ENCODE measurements around the gene RIPK3.

The RIPK3 gene

GRCh38 chr14:24315807-24316596 lies 23.8 kb downstream of the RIPK3 start:
- Histone ChIP-seq H3K9ac (ENCODE audit: low read depth, low read length) (no peak overlapping the region), H3K4me3 (ENCODE audit: low read length) (no peak overlapping the region), H3K27me3 (ENCODE audit: control insufficient read depth, insufficient read depth, low read length) (peaks cover 31% of the 10 kb centered on the region), H3K4me2 (ENCODE audit: low read length) (no peak overlapping the region), H3K36me3 (ENCODE audit: insufficient read depth, low read length) (no peaks in the 10 kb centered on the region), H3K4me1 (ENCODE audit: control insufficient read depth, insufficient read depth, low read length) (peaks cover 23% of the 10 kb centered on the region), H3K9me3 (replicated peaks; ENCODE audit: low read length) (no peaks in the 10 kb centered on the region)

DNA sequence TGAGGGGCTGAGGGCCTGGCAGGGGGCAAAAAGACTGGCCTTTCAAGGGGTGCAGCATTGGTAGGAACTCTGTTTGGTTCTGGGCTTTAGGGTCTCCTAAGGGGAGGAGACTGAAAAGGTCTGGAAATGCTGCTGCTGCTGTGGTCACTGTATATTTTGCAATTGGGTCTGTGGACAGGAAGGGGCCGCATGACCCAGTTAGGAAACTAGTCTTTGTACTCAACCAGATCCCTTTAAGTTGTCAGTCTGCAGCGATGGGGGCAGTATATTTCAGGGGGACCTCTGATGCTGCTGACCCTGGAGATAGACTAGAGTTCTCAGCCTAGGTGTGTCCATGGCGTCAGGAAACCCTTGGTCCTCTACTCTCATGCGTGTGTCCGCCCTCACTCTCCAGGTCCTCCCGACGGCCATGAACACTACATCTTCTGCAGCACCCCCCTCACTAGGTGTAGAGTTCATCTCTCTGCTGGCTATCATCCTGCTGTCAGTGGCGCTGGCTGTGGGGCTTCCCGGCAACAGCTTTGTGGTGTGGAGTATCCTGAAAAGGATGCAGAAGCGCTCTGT lies 24.5 kb downstream of the RIPK3 start:
- H3K4me1 ChIP-seq (ENCODE audit: control insufficient read depth, insufficient read depth, low read length), result peaks cover 29% of the 10 kb centered on the region

GRCh38 chr14:24314377-24315193 lies 25.2 kb downstream of the RIPK3 start:
- no peaks in the 10 kb centered on the region for H3K9me3 ChIP-seq (replicated peaks; ENCODE audit: low read length)
- peaks cover 17% of the 10 kb centered on the region for H3K27me3 ChIP-seq (ENCODE audit: control insufficient read depth, insufficient read depth, low read length)
- H3K4me3 ChIP-seq (ENCODE audit: low read length), result no peak overlapping the region
- no peak overlapping the region for H3K9ac ChIP-seq (ENCODE audit: low read depth, low read length)
- H3K4me2 ChIP-seq (ENCODE audit: low read length), result no peak overlapping the region
- H3K4me1 ChIP-seq (ENCODE audit: control insufficient read depth, insufficient read depth, low read length), result peaks cover 32% of the 10 kb centered on the region
- H3K36me3 ChIP-seq (ENCODE audit: insufficient read depth, low read length), result no peaks in the 10 kb centered on the region

More for the DNA sequence above, 24.5 kb downstream of the RIPK3 start:
- Histone ChIP-seq H3K27me3 (ENCODE audit: control insufficient read depth, insufficient read depth, low read length) (peaks cover 24% of the 10 kb centered on the region), H3K4me2 (ENCODE audit: low read length) (no peak overlapping the region), H3K4me3 (ENCODE audit: low read length) (no peak overlapping the region), H3K36me3 (ENCODE audit: insufficient read depth, low read length) (no peaks in the 10 kb centered on the region), H3K9ac (ENCODE audit: low read depth, low read length) (no peak overlapping the region), H3K9me3 (replicated peaks; ENCODE audit: low read length) (no peaks in the 10 kb centered on the region)

- no peak overlapping the region for H3K9ac ChIP-seq (ENCODE audit: low read depth, low read length)
- H3K4me1 ChIP-seq (ENCODE audit: control insufficient read depth, insufficient read depth, low read length), result peaks cover 32% of the 10 kb centered on the region
- no peaks in the 10 kb centered on the region for H3K36me3 ChIP-seq (ENCODE audit: insufficient read depth, low read length)
- no peak overlapping the region for H3K4me3 ChIP-seq (ENCODE audit: low read length)
- no peak overlapping the region for H3K4me2 ChIP-seq (ENCODE audit: low read length)
- peaks cover 10% of the 10 kb centered on the region for H3K27me3 ChIP-seq (ENCODE audit: control insufficient read depth, insufficient read depth, low read length)
- H3K9me3 ChIP-seq (replicated peaks; ENCODE audit: low read length), result no peaks in the 10 kb centered on the region
Measured at GRCh38 chr14:24313913-24314312, 25.9 kb downstream of the RIPK3 start.

DNA sequence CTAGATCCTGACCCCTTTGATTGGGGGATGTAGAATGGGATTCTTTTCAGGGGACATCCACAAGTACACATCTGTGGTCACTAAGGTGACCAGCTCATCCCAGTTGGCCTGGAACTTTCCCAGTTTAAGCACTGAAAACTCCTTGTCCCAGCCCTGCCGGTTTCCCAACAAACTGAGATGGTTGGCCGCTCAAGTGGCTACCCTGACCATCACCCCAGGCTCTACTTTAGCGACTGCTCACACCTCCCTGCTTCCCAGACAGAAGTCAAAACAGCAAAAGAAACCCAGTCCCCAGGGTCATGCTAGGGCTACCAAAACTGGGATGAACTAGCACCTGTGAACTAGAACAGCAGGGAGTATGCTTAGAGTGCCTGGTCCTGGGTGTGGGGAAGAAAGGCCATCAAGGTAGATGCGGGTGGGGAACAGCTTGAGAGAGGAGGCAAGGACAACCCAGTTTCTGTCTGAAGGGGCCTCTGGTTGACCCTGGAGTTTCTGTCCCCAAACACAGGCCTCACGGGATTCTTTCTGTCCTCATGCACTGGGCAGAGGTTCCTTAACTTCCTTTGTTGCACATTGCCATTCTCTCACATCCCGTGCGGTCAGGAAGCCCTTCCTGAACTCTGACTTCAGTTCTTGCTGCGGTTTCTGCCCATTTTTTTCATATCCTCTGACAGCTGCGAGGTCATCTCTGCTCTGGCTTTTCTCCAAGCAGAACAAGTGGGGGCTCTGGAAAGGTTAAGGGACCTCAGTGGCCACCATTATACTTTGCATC lies 26.9 kb downstream of the RIPK3 start:
- Histone ChIP-seq H3K4me2 (ENCODE audit: low read length) (no peak overlapping the region), H3K9me3 (replicated peaks; ENCODE audit: low read length) (no peaks in the 10 kb centered on the region), H3K4me3 (ENCODE audit: low read length) (no peak overlapping the region), H3K9ac (ENCODE audit: low read depth, low read length) (no peak overlapping the region), H3K36me3 (ENCODE audit: insufficient read depth, low read length) (no peaks in the 10 kb centered on the region), H3K4me1 (ENCODE audit: control insufficient read depth, insufficient read depth, low read length) (peaks cover 32% of the 10 kb centered on the region), H3K27me3 (ENCODE audit: control insufficient read depth, insufficient read depth, low read length) (peaks cover under 1% of the 10 kb centered on the region)

DNA sequence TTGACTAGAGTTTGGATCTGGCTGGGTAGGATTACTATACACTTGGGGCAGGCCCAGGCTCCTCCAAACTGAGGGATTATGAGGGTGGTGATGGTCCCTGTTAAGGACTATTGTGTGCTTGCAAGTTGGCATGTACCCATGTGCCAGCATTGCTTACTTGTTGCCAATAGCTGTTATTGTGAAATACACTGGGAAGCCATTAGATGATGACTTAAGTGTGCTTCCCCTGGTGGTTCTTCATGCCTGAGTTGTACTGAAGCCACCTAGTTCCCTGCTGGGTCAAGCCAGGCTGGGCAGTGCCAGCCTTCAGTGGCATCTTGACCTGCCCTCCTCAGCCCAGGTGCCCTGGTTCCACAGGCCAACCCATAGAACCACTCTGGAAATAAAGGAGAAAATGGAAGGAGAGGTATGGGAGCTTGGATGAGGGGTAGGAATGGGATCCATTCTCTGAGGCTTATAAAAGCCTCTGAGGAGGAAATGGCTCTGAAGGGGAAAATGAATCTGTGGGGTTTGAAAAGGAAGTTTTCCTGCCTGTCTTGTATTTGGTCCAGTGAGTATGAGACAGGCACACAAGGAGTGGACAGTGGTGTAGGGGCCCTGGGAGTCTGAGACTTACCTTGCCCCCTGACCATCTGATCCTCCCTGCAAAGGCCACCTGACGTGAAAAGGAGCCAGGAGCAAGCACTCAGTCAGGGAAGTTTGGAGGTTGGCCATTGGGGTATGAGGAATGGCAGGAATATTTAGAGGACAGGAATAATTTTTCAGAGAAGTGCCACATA lies 27.8 kb downstream of the RIPK3 start:
- Histone ChIP-seq H3K36me3 (ENCODE audit: insufficient read depth, low read length) (peaks cover under 1% of the 10 kb centered on the region), H3K27me3 (ENCODE audit: control insufficient read depth, insufficient read depth, low read length) (no peaks in the 10 kb centered on the region), H3K4me2 (ENCODE audit: low read length) (no peak overlapping the region), H3K4me3 (ENCODE audit: low read length) (no peak overlapping the region), H3K9ac (ENCODE audit: low read depth, low read length) (no peak overlapping the region), H3K4me1 (ENCODE audit: control insufficient read depth, insufficient read depth, low read length) (peaks cover 24% of the 10 kb centered on the region), H3K9me3 (replicated peaks; ENCODE audit: low read length) (no peaks in the 10 kb centered on the region)

- Histone ChIP-seq H3K4me2 (ENCODE audit: low read length) (peak within 1 kb of the TSS; percentile 75), H3K9ac (ENCODE audit: low read depth, low read length) (no peak within 1 kb of the TSS), H3K4me3 (ENCODE audit: low read length) (no peak within 1 kb of the TSS), H3K4me1 (ENCODE audit: control insufficient read depth, insufficient read depth, low read length) (peaks cover 16% of the 10 kb centered on the region), H3K27me3 (ENCODE audit: control insufficient read depth, insufficient read depth, low read length) (no peaks in the 10 kb centered on the region), H3K9me3 (replicated peaks; ENCODE audit: low read length) (no peaks in the 10 kb centered on the region), H3K36me3 (ENCODE audit: insufficient read depth, low read length) (peaks cover 9% of the 10 kb centered on the region)
Measured at GRCh38 chr14:24310646-24311604, 28.9 kb downstream of the RIPK3 start, which contains the start of gene LTB4R. Gene LTB4R (plus strand): TSS chr14:24311502. CDS start chr14:24315652, 4,150 bp downstream.

DNA sequence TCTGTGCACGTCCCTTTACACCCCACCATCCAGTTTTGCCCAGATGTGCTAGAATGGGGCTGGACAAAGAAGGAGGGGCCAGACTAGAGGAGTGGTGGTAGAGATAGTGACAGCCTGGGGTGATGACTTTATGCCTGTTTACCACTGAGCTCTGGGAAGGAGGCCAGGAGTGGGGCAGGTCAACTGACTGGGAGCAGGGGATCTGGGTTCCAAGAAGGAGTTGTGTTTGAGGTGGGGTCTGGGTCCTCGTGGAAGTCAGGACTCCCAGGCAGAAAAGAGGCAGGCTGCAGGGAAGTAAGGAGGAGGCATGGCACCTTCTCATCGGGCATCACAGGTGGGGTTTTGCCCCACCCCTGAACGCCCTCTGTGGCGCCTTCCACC lies 29.5 kb downstream of the RIPK3 start:
- peaks cover 16% of the 10 kb centered on the region for H3K36me3 ChIP-seq (ENCODE audit: insufficient read depth, low read length)
- no peaks in the 10 kb centered on the region for H3K27me3 ChIP-seq (ENCODE audit: control insufficient read depth, insufficient read depth, low read length)
- H3K9me3 ChIP-seq (replicated peaks; ENCODE audit: low read length), result no peaks in the 10 kb centered on the region
- peaks cover 15% of the 10 kb centered on the region for H3K4me1 ChIP-seq (ENCODE audit: control insufficient read depth, insufficient read depth, low read length)
- no peak overlapping the region for H3K9ac ChIP-seq (ENCODE audit: low read depth, low read length)
- no peak overlapping the region for H3K4me3 ChIP-seq (ENCODE audit: low read length)
- peak overlapping the region; percentile 75 for H3K4me2 ChIP-seq (ENCODE audit: low read length)

DNA sequence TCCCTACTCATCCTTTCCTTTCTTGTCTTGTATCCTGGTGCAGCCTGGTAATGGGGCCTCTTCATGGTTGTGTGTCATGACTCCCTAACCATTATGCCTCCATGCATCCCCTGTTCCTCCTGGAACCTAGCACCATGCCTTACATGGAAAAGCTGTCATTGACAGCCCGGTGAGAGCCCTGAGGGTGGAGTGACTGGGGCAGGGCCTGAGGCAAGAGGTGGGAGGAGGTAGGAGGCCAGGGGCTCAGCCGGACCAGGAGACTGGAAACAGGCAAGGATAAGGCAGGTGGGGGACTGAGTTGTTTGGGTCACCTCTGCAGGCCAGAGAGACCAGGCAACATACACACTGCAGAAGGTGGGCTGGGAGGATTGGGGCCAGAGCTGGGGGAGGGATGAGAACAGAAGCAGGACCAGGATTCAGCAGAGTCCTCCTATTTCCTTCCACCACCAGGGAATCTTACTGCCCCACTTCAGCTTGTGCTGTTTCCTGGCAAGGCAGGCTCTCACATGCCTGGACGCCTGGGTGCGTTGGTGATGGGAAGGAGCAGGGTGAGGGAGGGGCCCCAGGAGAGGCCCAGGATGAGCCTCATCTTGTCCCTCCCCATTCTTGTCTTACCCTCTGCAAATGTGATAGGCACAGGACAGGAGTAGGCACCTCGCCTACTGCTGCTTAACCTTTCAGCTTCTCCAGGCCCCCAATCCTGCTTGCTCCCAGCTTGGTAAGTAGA lies 30.1 kb downstream of the RIPK3 start, which contains the start of gene LTB4R2:
Gene LTB4R2, plus strand, starts transcription at position 603 of the 727 bp plus-strand sequence. CDS start 525 bp downstream, outside the sequence.
- Histone ChIP-seq H3K9ac (ENCODE audit: low read depth, low read length) (no peak within 1 kb of the TSS), H3K4me1 (ENCODE audit: control insufficient read depth, insufficient read depth, low read length) (peaks cover 15% of the 10 kb centered on the region), H3K9me3 (replicated peaks; ENCODE audit: low read length) (no peaks in the 10 kb centered on the region), H3K27me3 (ENCODE audit: control insufficient read depth, insufficient read depth, low read length) (no peaks in the 10 kb centered on the region), H3K4me2 (ENCODE audit: low read length) (peak within 1 kb of the TSS; percentile 75), H3K36me3 (ENCODE audit: insufficient read depth, low read length) (peaks cover 22% of the 10 kb centered on the region), H3K4me3 (ENCODE audit: low read length) (no peak within 1 kb of the TSS)
